ENCODE results near the gene LSAMP.

Gene LSAMP

DNA sequence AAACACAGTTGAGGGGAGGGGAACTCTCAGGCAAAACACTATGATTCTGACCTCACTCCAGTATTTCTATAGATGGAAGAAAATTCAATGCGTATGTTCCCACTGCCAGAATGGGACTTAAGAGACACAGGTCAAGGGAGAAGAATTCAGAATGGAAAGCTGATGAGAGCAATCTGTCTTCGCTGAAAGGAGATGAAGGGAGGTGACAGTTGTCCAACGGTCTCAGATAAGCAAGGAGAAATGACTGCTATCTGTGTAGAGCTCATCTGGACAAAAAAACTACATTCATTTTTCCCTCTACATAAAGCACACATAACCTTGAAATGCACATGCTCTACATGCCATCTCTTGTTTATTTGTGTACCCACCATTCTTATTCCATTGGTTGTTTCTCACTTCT, 405.1 kb downstream of the LSAMP start:
- no peak for DNase-seq

DNA sequence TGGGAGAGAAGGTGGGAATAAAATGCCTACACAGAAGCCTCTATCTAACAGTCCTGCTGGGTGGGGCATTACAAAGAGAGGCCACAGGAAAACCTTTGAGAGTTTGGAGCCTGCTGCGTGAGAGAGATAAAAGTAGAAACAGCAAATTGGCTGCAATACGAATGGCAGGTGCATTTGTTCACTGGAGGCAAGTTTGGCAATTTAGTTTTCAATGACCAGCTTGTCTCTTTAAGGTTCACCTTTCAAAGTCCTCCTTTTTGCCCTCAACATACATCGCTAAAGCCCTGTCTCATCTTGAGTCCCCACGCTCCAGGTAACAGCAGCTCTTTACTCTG, 405.7 kb downstream of the LSAMP start:
- DNase-seq, result no peak

GRCh38 chr3:116038968-116039650, 406.2 kb downstream of the LSAMP start:
- no peak for DNase-seq

GRCh38 chr3:116037954-116038911, 407.1 kb downstream of the LSAMP start:
- DNase-seq, result no peak

DNA sequence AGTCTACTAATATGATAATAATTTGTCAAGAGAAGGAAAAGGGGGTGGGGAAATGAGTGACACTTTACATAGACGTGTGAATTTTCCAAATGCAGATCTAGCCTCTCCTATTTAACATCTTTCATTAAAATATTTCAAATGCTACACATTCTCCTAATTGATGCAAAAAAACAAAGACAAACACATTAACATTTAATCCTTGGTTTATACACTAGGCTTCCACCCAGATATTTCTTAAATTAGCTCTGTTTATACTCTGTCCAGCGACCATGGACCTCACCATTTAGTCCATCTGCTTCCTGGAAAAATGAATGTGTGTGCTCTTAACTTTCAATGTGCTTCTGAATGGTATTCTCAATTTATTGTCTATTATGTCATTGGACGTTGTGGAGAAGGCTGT, 409.9 kb downstream of the LSAMP start:
- DNase-seq, result no peak

- no peak for DNase-seq
Measured at GRCh38 chr3:116034794-116035193, 410.5 kb downstream of the LSAMP start.

GRCh38 chr3:116034086-116034485, 411.2 kb downstream of the LSAMP start:
- DNase-seq, result no peak

DNA sequence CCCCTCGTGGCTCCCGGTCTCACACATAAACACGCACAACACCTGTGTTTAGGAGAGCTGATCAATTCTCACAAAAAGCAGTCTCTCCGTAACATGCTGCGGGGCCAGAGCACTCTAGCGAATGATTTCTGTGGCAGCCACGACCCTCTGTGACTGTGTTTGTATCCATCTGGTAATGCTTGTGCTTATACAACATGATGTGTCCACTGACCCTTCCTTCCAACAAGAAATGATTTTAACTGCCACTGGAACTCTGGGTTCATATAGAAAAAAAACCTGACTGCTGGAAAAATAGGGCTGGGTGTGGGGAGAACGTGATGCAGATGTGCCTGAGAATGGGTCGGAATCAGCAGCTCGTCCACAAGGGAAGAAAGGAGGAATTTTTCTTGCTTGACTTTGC, 411.8 kb downstream of the LSAMP start:
- DNase-seq, result no peak

DNA sequence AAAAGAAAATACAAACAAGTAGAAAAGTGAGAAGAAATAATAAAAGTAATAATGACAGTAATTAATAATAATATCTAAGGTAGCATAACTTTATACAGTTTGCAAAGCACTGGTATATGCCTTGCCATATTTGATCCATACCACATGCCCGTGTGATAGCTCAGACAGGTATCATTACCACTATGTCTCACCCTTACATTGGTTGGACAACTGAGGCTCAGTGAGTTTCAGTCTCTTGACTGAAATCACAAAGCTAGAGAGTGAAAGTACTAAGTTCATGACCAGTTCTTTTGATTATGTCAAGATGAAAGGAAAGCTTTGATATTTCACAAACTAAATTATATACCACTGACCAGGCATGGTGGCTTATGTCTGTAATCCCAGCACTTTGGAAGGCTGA, 413.1 kb downstream of the LSAMP start:
- no peak for DNase-seq

- no peak for DNase-seq
Measured at GRCh38 chr3:116030131-116030850, 415.0 kb downstream of the LSAMP start.

GRCh38 chr3:116029266-116029665, 416.0 kb downstream of the LSAMP start:
- DNase-seq, result no peak

GRCh38 chr3:116028157-116028556, 417.1 kb downstream of the LSAMP start:
- DNase-seq, result no peak

- no peak for DNase-seq
Measured at GRCh38 chr3:116020989-116021388, 424.3 kb downstream of the LSAMP start.

- DNase-seq, result no peak
Measured at GRCh38 chr3:116020495-116020894, 424.8 kb downstream of the LSAMP start.

GRCh38 chr3:116019254-116019763, 426.0 kb downstream of the LSAMP start:
- no peak for DNase-seq

DNA sequence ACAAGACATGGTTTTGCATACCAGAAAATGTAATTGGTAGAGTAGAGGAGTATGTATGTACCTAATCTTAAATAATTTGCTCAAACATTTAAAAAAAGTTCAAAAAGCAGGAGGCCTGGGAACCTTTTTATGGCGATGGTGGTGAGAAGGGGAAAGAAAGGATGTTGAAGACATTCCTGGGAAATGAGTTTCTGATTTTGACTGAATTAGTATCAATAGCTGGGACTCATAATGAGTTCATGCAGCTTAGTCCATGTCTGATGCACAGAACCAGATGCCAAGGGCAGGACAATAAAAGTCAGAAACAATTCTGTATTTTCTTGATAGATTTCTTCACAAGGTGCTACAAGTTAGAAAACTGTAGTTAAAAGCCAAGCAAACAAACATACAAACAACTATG, 426.6 kb downstream of the LSAMP start:
- DNase-seq, result no peak

DNA sequence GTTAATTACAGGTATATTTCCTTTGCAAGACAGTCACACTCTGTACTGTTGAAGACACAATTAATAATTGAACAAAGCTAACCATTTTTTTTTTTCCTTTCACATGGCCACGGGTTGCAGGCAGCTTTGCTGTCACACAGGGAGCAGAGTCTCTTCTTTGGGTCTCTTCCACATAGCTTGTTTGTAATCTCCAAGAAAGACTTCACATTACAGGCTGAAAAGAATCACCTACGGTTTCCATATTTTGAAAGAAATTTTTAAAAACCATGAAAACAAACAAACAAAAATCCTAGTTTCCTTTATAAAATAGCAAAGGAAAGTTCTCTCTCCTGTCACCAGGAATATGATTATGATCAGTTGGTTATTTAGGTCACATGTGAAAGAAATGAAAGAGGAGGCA, 429.4 kb downstream of the LSAMP start:
- no peak for DNase-seq

- no peak for DNase-seq
Measured at GRCh38 chr3:116007000-116007399, 438.3 kb downstream of the LSAMP start.

DNA sequence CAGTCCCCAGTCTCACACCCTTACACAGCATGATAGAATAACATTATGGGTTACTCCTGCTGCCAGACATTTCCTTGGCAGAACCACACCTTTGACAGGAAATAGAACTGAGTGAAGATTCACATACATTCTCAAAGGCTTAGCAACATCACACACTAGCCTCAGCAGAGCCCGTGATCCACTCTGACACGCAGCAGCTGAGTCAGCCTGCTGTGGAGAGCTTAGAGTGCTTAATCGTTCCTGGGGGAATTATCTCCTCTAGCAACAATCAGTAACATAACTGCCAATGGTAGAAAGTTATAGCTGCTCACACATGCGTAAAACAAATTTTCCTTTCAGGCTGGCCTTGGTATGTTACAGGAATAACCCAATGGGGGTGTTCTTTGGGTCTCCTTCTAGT, 439.9 kb downstream of the LSAMP start:
- no peak for DNase-seq

GRCh38 chr3:116002235-116002634, 443.1 kb downstream of the LSAMP start:
- DNase-seq, result no peak

- no peak for DNase-seq
Measured at GRCh38 chr3:116001151-116001621, 444.1 kb downstream of the LSAMP start.

GRCh38 chr3:116000311-116000710, 445.0 kb downstream of the LSAMP start:
- no peak for DNase-seq

- no peak for DNase-seq
Measured at GRCh38 chr3:115999613-116000012, 445.7 kb downstream of the LSAMP start.

Data from activated T-cell treated with anti-CD3 and anti-CD28 coated beads for 4 hours (primary cell).